Measurements from ENCODE around the gene TGFB1.
A peak's percentile ranks its signal among the peaks of the same experiment; 100 is the strongest.
"Not testable (repeated sequence)": the region's sequence is repeated elsewhere in the genome, so short reads cannot be mapped to it uniquely, and the experiment has no call there.

The TGFB1 gene

DNA sequence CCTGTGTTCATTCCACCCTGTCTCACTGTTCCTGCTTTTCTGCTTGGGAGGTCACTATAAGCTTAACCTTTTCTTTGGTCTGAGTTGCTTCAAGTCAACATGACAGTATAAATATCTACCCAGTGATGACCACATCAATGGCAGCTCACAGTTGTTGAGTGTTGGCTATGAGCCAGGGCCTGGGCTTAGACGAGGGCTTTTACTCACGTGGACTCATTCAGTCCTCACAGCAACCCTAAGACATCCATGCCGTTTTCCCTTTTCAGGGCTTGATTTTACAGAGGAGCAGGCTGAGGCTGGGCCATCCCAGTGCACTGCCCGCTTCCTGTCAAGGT lies 54.0 kb downstream of the TGFB1 start:
- DNase-seq = peak; percentile 51

DNA sequence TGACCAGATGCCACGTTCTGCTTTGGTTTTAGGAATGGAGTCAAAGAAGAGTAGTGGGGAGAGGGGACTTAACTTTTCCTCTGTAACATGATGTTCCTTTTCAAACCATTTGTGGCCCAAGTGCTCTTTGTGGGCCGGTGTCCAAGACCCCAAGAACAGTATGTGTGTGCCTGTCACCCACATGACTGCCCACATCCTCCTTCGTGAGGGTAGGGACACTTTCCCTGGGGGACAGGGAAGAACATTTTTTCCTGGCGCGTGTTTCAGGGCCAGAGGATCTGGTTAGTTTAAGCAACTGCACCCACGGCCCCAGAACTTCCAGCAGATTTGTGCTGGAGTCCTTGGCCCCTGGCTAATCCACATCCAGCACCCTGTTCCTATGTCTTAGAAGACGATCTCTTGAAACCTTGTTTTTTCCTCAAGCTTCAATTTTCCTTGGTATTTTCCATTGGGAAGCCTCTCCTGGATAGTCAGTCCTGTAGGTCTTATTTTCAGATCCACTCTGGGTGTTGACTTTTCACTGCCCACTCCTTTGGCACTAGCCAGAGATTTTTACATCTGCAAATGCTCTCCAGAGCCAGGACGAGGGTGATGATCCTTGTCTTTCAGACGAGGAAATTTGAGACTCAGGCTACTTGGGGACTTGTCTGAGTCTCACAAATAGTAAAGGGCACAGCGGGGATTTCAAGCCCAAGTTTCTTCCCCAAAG lies 54.5 kb downstream of the TGFB1 start:
- no peak for DNase-seq

DNA sequence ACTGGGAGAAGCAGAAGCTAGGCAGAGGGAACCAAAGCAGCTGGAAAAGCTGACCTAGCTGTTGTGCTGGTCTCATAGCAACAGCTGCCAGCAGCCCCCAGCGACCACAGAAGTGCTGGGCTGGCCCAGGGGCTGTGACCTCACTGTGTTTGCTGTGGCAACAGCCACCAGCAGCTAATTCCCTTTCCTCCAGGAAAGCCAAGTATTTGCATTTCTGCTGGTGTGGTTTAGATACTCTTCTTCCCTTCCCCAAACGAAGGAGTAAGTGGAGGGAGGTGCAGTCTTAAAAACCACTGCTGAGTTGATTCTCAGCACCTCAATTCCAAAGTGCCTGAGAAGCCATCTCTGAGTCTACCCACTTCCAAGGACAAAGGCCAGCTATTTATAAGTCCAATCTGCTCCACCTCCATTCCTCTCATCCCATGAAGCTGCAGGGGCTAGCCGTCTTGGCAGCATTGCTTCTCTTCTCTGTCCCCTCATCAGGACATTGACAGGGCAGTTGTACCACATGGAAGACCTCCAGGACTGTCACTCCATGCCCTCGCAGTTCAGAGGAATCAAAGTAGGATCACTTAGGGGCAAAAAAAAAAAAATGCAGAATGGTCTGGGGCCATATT lies 55.3 kb downstream of the TGFB1 start:
- DNase-seq = peak; percentile 64

DNA sequence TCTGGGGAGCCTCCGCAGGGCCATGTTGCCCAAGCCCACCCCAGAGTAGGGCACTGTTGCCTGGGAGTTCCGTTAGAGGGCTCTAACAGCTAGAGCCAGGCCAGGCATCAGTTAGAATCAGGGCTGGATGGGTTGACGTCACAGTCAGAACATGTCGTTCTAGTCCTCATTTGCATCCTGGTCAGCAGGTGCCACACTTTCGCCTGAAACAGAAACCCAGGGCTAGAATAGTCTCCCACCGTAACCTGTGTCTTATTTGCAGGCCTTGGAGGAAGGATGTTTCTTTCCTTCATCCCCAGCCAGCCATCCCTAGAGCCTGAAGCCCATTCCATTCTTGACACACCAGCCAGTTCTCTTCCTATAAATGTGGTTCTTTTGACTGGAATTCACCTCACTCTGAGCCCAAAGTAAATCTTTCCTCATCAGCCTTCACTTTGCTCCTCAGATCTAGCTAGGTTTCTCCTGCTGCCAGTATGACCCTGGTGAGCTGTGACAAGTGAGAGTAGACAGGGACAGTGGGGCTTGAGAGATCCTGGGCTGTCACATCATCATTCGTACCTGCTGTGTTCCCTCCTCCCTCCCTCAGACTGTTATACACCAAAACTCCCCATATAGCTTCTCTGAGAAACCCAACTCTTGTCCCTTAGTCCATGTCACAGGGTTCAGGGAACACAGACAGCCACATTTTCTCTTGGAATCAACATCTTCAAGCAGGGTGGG lies 55.9 kb downstream of the TGFB1 start:
- no peak for DNase-seq

DNA sequence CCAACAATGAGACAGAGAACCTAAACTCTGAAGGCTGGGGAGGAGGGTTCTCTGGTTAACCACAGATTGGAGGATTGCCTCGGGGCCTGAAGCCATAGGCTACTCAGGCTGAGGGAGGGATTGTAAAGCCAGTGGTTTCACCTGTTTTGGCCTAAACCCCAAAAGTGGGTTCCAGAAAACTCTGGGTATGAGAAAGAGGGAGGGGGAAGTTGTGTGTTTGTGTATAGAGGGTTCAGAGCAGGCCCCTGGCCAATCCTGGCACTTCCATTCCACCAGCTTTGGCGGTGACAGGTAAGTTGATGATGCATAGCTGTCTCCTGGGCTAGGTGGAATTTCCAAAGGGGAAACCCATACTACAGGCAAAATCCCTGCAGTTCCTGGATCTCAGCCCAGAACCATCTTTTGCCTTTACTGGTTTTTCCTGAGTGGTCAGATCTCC lies 57.3 kb downstream of the TGFB1 start:
- no peak for DNase-seq

DNA sequence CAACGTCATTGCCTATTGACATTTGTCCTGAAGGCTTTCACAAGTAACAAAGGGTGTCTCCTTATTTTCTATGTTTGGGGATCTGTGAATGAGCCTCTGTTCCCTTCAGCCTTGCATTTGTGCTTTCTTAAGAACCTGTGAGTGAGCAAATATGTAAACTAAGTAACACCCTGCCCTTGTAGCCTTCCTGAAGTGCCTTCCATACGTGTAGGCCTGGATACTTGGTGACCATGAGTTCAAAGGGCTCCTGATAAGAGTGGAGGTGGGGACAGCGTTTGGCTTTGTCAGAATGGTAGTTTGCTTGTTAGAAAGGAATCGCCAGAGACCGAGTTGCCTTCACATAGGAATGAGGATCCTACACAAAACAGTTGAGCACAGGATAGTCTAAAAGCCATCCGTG lies 58.2 kb downstream of the TGFB1 start:
- DNase-seq = no peak

DNA sequence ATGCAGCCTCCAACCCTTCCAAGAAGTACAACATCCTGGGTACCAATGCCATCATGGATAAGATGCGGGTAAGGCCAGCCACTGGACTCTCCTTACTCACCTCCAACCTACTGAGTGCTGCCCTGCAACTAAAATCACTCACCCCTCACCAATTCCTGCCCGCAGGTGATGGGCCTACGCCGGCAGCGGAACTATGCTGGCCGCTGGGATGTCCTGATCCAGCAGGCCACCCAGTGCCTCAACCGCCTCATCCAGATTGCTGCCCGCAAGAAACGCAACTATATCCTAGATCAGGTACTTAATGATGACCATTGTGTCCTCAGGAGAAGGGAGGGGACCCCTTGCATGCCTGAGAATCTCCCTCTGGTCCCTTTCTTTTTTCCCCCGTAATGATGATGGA lies 59.3 kb downstream of the TGFB1 start:
- no peak for DNase-seq

DNA sequence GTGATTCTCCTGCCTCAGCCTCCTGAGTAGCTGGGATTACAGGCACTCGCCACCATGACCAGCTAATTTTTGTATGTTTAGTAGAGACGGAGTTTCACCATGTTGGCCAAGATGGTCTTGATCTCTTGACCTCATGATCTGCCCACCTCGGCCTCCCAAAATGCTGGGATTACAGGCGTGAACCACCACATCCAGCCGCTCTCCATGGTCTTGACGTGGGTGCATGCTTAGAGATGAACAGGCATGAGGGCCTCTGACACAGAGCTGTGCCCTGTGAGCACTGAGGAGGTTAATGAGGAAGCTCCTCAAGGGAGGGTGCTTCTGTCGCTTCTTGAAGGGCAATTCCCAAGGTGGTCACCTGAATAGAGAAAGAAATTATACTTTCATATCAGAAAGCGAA lies 63.9 kb downstream of the TGFB1 start:
- DNase-seq = not testable (repeated sequence)

DNA sequence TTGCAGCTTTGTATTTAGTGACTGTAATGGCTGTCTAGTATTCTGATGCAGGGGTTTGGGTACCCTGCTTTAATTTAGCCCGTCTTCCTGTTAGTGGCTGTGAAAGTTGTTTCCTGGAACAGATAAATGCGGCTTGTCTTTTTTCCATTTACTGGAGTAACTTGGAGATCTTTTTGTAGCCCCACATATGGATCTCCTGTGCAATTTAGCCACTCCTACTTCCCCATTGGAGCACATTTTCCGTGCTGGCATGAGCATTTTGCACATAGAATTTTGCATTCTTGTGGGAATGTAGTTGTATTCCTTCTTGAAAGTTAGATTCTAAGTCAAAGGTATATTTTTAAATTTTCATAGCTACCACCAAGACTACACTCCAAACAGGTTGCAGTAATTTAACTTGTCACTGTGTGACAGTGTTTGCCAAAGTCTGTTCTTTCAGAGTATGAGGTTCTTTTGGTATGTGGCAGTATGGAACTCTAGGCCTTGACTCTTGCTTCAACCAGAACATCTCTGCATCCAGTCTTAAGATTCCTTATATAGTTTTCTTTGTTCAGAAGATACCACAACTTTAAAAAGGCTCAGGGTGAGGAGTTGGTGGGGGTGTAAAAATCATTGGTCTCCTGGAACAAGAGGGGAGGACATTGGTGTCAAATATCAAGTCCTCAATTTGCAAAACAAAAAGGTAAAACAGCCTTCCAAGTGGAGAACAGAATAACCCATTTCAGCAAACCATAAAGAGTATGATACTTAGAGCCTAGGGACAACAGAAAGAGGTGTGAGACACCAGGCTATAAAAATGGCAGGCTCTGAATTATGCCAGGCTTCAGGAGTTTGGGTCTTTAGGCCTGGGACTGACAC lies 64.8 kb downstream of the TGFB1 start:
- DNase-seq = no peak

Measured in fibroblast of skin of back (primary cell).